Central memory CD8-positive, alpha-beta T cell (primary cell): ENCODE results near the gene ANXA6.

ENCODE experiments used
- ATAC-seq: fragments of 150-1000 bp; cut with Tn5 transposase; replicated peaks from 2 replicates; pipeline ENCODE4 v1.10.0; 2022; ENCODE audit warnings: mild to moderate bottlenecking, moderate FRiP score, moderate number of reproducible peaks; ENCODE audit not compliant: poor library complexity, severe bottlenecking; ENCODE audit errors: extremely low read depth
- DNase-seq, 2 donors: peaks; one replicate each; pipeline ENCODE4 v3.0.0; 2021; ENCODE audit warnings: low spot score in 2 of 2
- H3K27ac Mint-ChIP-seq: one replicate; pipeline ENCODE4 v1.8.0; 2022; ENCODE audit warnings: low read depth, mild to moderate bottlenecking, moderate library complexity, mixed read lengths
- H3K27me3 Mint-ChIP-seq: one replicate; pipeline ENCODE4 v1.8.0; 2022; ENCODE audit warnings: mixed read lengths
- H3K36me3 Mint-ChIP-seq: one replicate; pipeline ENCODE4 v1.8.0; 2022; ENCODE audit warnings: mild to moderate bottlenecking, moderate library complexity, mixed read lengths; ENCODE audit not compliant: insufficient read depth
- H3K4me1 Mint-ChIP-seq: one replicate; pipeline ENCODE4 v1.8.0; 2022; ENCODE audit warnings: mixed read lengths
- H3K4me3 Mint-ChIP-seq: one replicate; pipeline ENCODE4 v1.8.0; 2022; ENCODE audit warnings: mild to moderate bottlenecking, moderate library complexity, mixed read lengths
- H3K9me3 Mint-ChIP-seq: one replicate; pipeline ENCODE4 v1.8.0; 2022; ENCODE audit warnings: mixed read lengths

Gene ANXA6

DNA sequence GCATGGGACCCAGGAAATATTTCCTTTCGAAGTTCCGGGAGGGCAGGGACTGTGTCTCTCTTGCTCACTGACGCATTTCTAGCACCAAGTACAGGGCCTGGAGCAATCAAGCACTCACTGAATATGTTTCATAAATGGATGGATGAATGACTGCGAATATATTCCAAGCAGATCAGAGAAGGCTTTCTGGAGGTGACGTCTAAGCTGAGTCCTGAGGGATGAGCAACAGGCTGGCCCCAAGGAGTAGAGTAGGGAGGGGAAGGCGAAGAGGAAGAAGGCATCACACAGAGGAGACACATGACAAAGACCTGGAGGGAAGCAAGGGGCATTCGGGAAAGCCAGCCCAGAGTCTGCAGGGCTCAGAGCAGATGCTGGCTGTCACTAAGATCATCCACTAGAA, 13.9 kb downstream of the ANXA6 start:
- Mint-ChIP-seq H3K4me1 (peaks cover 91% of the 10 kb centered on the region), H3K36me3 (peaks cover 45% of the 10 kb centered on the region), H3K9me3 (no peaks in the 10 kb centered on the region), H3K27ac (peak overlapping the region; percentile 75), H3K4me3 (peak overlapping the region; percentile 72), H3K27me3 (no peaks in the 10 kb centered on the region)
- ATAC-seq (no peak), DNase-seq (no peak)

DNA sequence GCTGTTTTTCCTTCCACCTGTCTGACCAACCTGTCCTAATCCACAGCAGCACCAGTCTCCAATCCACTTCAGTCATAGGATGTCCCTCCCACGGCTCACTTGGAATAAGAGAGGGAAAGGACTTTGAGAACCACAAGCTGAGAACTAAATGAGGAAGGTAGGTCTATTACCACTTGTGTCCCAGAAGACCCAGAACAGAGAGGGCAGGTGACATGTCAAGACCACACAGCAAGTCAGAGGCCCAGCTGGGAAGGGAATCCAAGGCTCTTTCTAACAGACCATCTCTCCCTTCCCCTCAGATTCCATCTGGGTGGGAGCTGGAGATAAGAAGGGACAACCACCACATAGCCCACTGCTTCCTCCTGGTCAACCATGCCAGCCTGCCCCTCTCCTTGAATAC, 14.6 kb downstream of the ANXA6 start:
- peaks cover 51% of the 10 kb centered on the region for H3K36me3 Mint-ChIP-seq
- ATAC-seq (no peak), DNase-seq (no peak)
- no peaks in the 10 kb centered on the region for H3K27me3 Mint-ChIP-seq
- H3K4me3 Mint-ChIP-seq = peak overlapping the region; percentile 72
- H3K9me3 Mint-ChIP-seq = no peaks in the 10 kb centered on the region
- peak overlapping the region; percentile 75 for H3K27ac Mint-ChIP-seq
- H3K4me1 Mint-ChIP-seq = peaks cover 91% of the 10 kb centered on the region

DNA sequence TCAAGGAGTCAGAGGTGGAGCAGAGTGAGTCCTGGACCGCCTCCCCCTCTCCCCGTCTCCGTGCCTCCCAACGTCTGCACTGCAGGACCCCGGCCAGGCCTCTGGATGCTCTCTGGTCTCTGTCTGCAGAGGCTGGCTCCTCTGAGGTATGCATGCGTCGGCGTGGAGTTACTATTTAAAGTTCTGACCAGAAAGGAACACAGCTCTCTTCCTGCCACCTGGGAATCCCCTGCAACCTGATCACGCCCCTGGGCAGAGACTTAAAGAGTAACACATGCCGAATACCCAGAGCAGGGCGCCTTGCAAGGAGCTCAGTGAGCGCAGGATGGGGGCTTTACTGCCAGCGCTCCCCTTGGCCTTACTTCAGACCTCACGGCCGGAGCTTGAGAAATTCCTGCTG, 16.0 kb downstream of the ANXA6 start:
- DNase-seq = peak in 1 of 2 donors; percentile 44
- peak; percentile 34 for ATAC-seq

DNA sequence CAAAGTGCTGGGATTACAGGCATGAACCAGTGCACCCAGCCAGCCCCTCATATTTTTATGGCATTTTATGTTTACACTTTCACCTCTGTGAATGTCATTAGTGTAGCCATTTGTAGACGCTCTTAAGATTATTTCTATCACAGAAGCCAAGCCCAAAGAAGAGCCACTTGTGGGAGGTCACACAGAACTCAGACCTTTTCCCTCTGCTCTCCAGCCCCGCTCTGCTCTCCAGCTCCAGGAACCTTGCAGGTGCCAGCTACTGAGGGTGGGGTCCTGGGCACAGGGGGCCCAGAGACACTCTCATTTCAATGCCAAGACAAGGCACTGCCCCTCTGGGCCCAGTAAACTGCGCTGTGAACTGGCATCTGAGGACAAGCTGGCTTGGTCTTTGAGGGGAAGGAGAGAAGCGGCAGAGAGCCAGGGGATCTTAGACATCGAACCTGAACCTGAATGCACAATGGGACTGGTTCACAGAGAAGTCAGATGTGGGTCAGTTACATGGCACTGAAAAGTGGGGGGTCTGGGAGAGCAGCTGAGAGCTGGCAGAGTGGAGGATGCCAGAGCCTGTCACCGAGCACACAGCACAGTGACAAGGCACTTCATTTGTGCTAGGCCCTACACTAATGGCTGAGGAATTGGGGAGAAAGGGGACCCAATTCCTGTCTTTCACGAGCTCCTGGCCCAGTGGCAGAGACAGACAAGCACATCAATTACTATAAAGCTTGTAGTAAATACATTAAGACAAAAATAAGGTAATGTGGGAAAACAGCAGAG, 16.7 kb downstream of the ANXA6 start:
- no peak for DNase-seq
- ATAC-seq = no peak
- peak overlapping the region; percentile 75 for H3K27ac Mint-ChIP-seq
- H3K27me3 Mint-ChIP-seq = no peaks in the 10 kb centered on the region
- peaks cover 89% of the 10 kb centered on the region for H3K4me1 Mint-ChIP-seq
- H3K4me3 Mint-ChIP-seq = peak overlapping the region; percentile 72
- H3K9me3 Mint-ChIP-seq = no peaks in the 10 kb centered on the region
- peaks cover 63% of the 10 kb centered on the region for H3K36me3 Mint-ChIP-seq

More for the DNA sequence above, 16.0 kb downstream of the ANXA6 start:
- H3K9me3 Mint-ChIP-seq = no peaks in the 10 kb centered on the region
- H3K27me3 Mint-ChIP-seq = no peaks in the 10 kb centered on the region
- peaks cover 57% of the 10 kb centered on the region for H3K36me3 Mint-ChIP-seq
- peak overlapping the region; percentile 72 for H3K4me3 Mint-ChIP-seq
- H3K27ac Mint-ChIP-seq = peak overlapping the region; percentile 75
- peaks cover 91% of the 10 kb centered on the region for H3K4me1 Mint-ChIP-seq

DNA sequence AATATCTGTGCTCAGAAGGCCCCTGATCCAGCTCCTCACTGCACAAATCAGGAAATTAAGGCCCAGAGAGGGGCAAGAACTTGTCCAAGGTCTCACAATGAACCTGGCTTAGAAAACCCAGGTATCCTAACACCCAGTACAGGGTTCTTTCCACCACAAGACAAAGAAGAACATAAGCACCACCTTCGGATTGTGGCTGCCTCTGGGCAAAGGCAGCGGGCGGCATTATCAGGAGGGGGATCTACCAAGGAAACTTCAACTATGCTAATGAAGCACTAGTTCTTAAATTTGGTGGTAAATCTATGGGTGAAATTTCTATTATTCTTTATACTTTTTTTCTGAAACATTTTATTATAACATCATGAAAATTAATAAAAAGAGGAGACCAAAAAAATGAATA, 17.9 kb downstream of the ANXA6 start:
- H3K9me3 Mint-ChIP-seq = no peaks in the 10 kb centered on the region
- no peak for DNase-seq
- H3K27me3 Mint-ChIP-seq = no peaks in the 10 kb centered on the region
- H3K4me3 Mint-ChIP-seq = peak overlapping the region; percentile 61
- H3K27ac Mint-ChIP-seq = peak overlapping the region; percentile 84
- H3K36me3 Mint-ChIP-seq = peaks cover 70% of the 10 kb centered on the region
- peaks cover 81% of the 10 kb centered on the region for H3K4me1 Mint-ChIP-seq
- no peak for ATAC-seq

DNA sequence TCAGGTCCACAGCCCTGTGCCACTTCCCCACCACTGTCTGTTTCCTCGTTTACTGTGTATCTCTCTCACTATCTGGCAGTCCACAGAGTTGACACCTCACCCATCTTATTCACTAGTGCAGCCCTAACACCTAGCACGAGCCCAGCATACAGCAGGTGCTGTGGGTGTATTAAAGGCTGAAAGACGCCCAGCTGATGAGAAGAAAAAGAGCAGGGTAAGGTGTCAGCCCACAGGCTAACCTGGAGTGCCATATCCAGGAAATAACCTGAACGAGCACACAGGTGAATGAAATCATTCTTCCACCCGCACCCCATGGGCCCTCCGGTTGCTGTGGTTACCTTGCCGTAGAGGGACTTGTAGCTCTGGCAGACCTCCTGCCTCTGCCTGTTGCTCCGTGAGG, 18.6 kb downstream of the ANXA6 start:
- Mint-ChIP-seq H3K4me1 (peaks cover 75% of the 10 kb centered on the region), H3K27me3 (no peaks in the 10 kb centered on the region), H3K4me3 (peak overlapping the region; percentile 61), H3K36me3 (peaks cover 71% of the 10 kb centered on the region), H3K27ac (peak overlapping the region; percentile 84), H3K9me3 (no peaks in the 10 kb centered on the region)
- peak; percentile 94 for ATAC-seq
- DNase-seq = peak in 1 of 2 donors; percentile 73

DNA sequence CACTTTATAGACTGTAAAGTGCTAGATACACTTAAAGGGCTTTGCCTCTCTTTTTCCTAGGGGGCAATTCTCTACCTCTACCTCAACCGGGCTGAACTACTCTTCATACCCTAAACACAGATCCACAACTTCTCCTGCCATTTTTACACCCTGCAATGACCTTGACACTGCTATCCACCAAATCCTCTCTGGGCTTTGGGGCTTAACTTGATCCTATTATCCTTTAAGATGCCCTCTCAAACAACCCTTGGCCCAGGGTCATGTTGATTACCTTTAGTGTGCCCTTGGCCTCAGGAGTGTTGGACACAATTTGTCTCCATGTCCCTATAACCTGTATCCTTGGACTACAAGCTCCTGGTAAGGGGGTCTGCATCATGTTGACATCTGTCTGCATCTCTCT, 19.5 kb downstream of the ANXA6 start:
- no peak for ATAC-seq
- Mint-ChIP-seq H3K4me1 (peaks cover 71% of the 10 kb centered on the region), H3K4me3 (peak overlapping the region; percentile 61), H3K27me3 (no peaks in the 10 kb centered on the region), H3K36me3 (peaks cover 72% of the 10 kb centered on the region), H3K9me3 (no peaks in the 10 kb centered on the region), H3K27ac (peak overlapping the region; percentile 84)
- DNase-seq = no peak

DNA sequence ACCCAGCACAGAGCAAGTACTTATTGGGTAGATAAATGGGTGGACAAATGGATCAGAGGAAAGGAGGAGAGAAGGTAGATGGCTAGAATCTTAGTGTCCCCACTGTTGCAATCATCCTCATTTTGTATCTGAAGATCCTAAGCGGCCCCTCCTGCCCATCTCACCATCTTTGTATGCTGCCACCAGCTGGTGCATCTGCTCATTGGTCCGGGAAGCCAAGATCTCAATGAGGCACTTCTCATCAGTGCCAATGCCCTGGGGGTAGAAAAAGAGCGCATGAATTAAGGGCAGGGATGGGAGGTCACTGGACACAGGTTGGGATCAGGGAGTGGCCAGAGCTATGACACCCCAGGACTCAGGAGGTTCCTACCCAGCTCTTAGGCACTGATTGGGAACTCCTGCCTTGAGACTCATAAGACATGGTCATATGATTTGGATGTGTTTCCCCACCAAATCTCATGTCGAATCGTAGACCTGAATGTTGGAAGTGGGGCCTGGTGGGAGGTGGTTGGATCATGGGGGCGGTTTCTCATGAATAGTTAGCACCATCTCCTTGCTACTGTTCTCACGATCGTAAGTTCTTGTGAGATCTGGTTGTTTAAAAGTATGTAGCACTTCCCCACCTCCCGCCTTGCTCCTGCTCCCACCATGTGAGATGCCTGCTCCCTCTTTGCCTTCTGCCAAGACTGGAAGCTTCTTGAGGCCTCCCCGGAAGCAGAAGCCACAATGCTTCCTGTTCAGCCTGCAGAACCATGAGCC, 20.3 kb downstream of the ANXA6 start:
- peak overlapping the region; percentile 79 for H3K27ac Mint-ChIP-seq
- H3K9me3 Mint-ChIP-seq = no peaks in the 10 kb centered on the region
- DNase-seq (no peak), ATAC-seq (no peak)
- no peaks in the 10 kb centered on the region for H3K27me3 Mint-ChIP-seq
- peaks cover 75% of the 10 kb centered on the region for H3K36me3 Mint-ChIP-seq
- H3K4me1 Mint-ChIP-seq = peaks cover 66% of the 10 kb centered on the region
- no peak overlapping the region for H3K4me3 Mint-ChIP-seq

DNA sequence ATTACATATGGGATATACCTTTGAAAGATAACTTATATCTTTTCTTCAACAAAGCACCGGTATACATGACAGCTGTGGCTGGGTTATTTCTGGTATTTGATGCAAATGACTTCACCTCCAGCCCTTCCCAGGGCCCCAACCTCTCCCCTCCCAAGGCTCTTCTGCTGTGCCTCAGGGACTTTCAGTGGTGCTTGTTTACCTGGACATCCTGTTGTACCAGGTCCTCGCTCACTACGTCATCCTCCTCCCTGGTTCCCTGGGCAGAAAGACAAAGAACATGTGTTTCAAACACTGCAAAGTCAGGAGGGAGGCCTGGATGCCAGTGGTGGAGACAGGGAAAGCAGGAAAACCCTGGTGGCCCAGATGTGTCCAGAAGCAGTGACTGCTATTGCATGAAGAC, 23.4 kb downstream of the ANXA6 start:
- Mint-ChIP-seq H3K9me3 (no peaks in the 10 kb centered on the region), H3K4me3 (no peak overlapping the region), H3K4me1 (peaks cover 62% of the 10 kb centered on the region), H3K27ac (peak overlapping the region; percentile 7), H3K27me3 (no peaks in the 10 kb centered on the region), H3K36me3 (peaks cover 88% of the 10 kb centered on the region)
- ATAC-seq = no peak
- DNase-seq = no peak

DNA sequence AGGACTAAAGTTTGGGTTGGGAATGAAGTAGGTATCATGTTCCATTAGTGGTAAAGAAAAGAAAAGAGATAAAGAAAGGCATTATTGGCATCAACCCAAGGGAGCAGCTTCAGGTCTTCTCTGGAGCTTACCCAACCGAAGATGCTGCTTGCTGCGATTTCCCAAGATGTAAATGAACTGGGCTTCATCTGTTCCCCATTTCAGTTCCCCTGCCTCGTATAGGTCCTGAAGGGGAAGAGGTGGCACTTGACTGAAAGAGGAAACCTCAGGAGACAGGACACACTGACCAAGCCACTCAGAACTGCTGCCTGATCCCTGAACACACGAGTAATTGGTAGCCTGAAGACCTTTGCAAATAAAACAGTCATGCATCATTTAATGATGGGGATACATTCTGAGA, 24.6 kb downstream of the ANXA6 start:
- Mint-ChIP-seq H3K9me3 (no peaks in the 10 kb centered on the region), H3K4me1 (peaks cover 56% of the 10 kb centered on the region), H3K36me3 (peaks cover 89% of the 10 kb centered on the region), H3K27ac (no peak overlapping the region), H3K4me3 (no peak overlapping the region), H3K27me3 (no peaks in the 10 kb centered on the region)
- ATAC-seq = no peak
- DNase-seq = no peak

DNA sequence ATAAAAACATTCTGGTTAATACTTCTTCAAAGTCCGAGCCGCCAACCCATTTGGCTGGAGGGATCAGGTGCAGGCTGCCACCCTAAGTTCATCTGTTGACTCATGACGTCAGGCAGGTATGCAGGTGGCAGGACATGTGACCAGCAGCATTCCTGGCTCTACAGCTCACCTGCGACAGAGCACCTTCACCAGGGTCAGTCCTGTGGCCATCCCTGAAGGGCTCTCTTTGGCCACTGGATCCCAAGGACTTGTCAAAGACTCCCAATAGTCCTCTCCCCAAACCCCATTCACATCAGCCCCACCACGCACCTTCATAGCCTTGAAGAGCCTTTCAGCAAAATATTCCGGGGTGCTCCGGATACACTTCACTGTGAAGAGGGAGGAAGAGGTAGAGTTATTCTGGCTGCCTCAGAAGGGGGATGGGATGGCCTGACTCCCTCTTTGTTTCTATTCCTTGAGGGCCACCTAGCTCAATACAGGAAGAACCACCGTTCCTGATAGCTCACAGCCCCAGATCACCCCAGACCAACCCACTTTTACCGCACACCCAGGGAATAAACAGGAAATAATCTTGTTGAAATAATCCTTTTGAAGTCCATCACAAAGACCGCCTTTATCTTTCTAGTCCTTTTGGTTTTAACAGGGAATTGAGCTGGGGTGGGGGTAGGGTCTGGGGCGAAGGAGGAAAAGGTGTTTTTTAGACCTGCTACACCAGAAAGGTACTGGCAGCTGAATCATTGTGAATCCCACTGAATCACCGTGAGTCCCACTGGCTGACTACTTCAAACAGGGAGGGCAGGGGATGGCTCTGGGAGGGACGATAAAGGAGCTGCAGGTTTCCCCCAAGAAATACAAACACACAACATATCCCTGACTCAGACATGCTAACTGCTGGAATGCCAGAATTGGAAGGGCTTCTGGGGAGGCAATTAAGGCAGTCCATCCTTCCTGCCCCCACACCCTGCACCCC, 26.4 kb downstream of the ANXA6 start:
- H3K4me3 Mint-ChIP-seq = no peak overlapping the region
- peaks cover 90% of the 10 kb centered on the region for H3K36me3 Mint-ChIP-seq
- H3K4me1 Mint-ChIP-seq = peaks cover 52% of the 10 kb centered on the region
- DNase-seq (no peak), ATAC-seq (no peak)
- H3K9me3 Mint-ChIP-seq = no peaks in the 10 kb centered on the region
- peak overlapping the region; percentile 76 for H3K27ac Mint-ChIP-seq
- no peaks in the 10 kb centered on the region for H3K27me3 Mint-ChIP-seq

DNA sequence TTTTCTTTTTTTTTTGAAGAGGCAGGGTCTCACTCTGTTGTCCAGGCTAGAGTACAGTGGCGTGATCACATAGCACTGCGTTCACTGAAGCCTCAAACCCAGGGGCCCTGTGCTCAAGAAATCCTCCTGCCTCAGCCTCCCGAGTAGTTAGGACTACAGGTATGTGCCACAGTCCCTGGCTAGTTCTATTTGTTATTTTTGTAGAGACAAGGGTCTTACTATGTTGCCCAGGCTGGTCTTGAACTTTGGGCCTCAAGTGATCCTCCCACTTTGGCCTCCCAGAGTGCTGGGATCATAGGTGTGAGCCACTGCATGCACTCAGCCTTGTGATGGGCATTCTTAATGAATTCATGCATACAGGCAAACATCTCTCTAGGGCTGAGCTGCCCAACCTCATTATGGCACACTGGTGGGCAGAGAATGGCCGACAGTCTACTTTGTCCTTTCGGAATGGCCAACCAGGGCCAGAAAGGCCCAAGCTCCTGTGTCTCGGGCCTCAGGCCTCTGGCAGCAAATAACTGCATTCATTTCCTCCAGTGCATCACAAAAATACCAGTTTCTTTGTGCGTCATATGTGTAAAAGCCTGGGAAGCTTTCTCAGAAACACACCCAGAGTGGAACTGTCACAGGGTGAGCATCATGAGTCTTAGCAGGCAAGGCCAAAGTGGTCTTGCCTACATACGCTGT, 27.2 kb downstream of the ANXA6 start:
- peaks cover 90% of the 10 kb centered on the region for H3K36me3 Mint-ChIP-seq
- H3K4me3 Mint-ChIP-seq = no peak overlapping the region
- DNase-seq = no peak
- peaks cover 50% of the 10 kb centered on the region for H3K4me1 Mint-ChIP-seq
- H3K27ac Mint-ChIP-seq = peak overlapping the region; percentile 36
- ATAC-seq = no peak
- H3K9me3 Mint-ChIP-seq = no peaks in the 10 kb centered on the region
- H3K27me3 Mint-ChIP-seq = no peaks in the 10 kb centered on the region
